Measurements from ENCODE around the gene DIS3L.
A peak's percentile ranks its signal among the peaks of the same experiment; 100 is the strongest.
"Not testable (repeated sequence)": the region's sequence is repeated elsewhere in the genome, so short reads cannot be mapped to it uniquely, and the experiment has no call there.

DIS3L gene

GRCh38 chr15:66293419-66294156, at the start of gene DIS3L:
DIS3L (plus strand) TSS chr15:66293568; CDS start chr15:66293597, 29 bp downstream.
- DNase-seq, result peak; percentile 39 to 89

- not testable (repeated sequence) for DNase-seq
These were observed 47.5 kb upstream of the DIS3L start for GRCh38 chr15:66245832-66246231.

GRCh38 chr15:66246937-66247336, 46.4 kb upstream of the DIS3L start:
- no peak for DNase-seq

GRCh38 chr15:66249605-66250174, 43.7 kb upstream of the DIS3L start:
- DNase-seq, result peak in 1 of 2 experiments; percentile 46

- DNase-seq, result peak in 1 of 2 experiments; percentile 61
These were observed 42.1 kb upstream of the DIS3L start for GRCh38 chr15:66251065-66251789.

- DNase-seq, result peak; percentile 57 to 91
These were observed 41.3 kb upstream of the DIS3L start for GRCh38 chr15:66251790-66252684.

- peak; percentile 38 to 87 for DNase-seq
These were observed 40.5 kb upstream of the DIS3L start for GRCh38 chr15:66252685-66253417.

GRCh38 chr15:66253418-66254088, 39.8 kb upstream of the DIS3L start, which contains the start of gene MEGF11:
MEGF11 (minus strand) TSS chr15:66253750; CDS start chr15:66128403, 125,347 bp downstream.
- peak; percentile 34 to 76 for DNase-seq

GRCh38 chr15:66254089-66254950, 39.0 kb upstream of the DIS3L start:
- DNase-seq, result no peak

- DNase-seq, result no peak
These were observed 38.3 kb upstream of the DIS3L start for GRCh38 chr15:66254951-66255676.

GRCh38 chr15:66256692-66257091, 36.7 kb upstream of the DIS3L start:
- no peak for DNase-seq

GRCh38 chr15:66261056-66261455, 32.3 kb upstream of the DIS3L start:
- DNase-seq, result no peak

GRCh38 chr15:66262837-66263236, 30.5 kb upstream of the DIS3L start:
- not testable (repeated sequence) for DNase-seq

- no peak for DNase-seq
These were observed 28.4 kb upstream of the DIS3L start for GRCh38 chr15:66264859-66265513.

GRCh38 chr15:66269326-66270090, 23.9 kb upstream of the DIS3L start:
- peak in 1 of 2 experiments; percentile 11 for DNase-seq

GRCh38 chr15:66270932-66271331, 22.4 kb upstream of the DIS3L start:
- DNase-seq, result no peak

- no peak for DNase-seq
These were observed 18.0 kb upstream of the DIS3L start for GRCh38 chr15:66275352-66275751.

- no peak for DNase-seq
These were observed 16.8 kb upstream of the DIS3L start for GRCh38 chr15:66276546-66276945.

Data from NCI-H526 (cell line).